HepG2 (cell line): ENCODE measurements around the gene MMP24OS. TPM values are rescaled to one million over a fixed set of nuclear protein-coding genes. Genes with fewer than 3 reads are reported as not detected.

Source experiments
- DR1 ChIP-seq: sonication (generic); formaldehyde crosslinking; IDR thresholded peaks from 2 replicates; pipeline ENCODE4 v1.8.0; 2021; ENCODE audit warnings: mild to moderate bottlenecking, missing genetic modification reagents, inconsistent platforms
- FOSL1 ChIP-seq: sonication (generic); formaldehyde crosslinking; IDR thresholded peaks from 2 replicates; pipeline ENCODE4 v1.9.0; 2021; ENCODE audit warnings: missing genetic modification reagents, borderline replicate concordance
- KLF11 ChIP-seq: IDR thresholded peaks from 2 replicates; pipeline ENCODE4 v1.6.1; 2016; ENCODE audit warnings: missing compliant biosample characterization
- ZFP41 ChIP-seq: sonication (generic); formaldehyde crosslinking; IDR thresholded peaks from 2 replicates; pipeline ENCODE4 v1.4.0; 2020; ENCODE audit warnings: mild to moderate bottlenecking, missing genetic modification reagents, borderline replicate concordance
- ZFYVE20 ChIP-seq: sonication (generic); formaldehyde crosslinking; IDR thresholded peaks from 2 replicates; pipeline ENCODE4 v1.8.0; 2023; ENCODE audit warnings: low read depth, mild to moderate bottlenecking, moderate library complexity, missing genetic modification reagents, borderline replicate concordance
- ZNF562 ChIP-seq: sonication (generic); formaldehyde crosslinking; IDR thresholded peaks from 2 replicates; pipeline ENCODE4 v1.8.0; 2022; ENCODE audit warnings: missing genetic modification reagents, borderline replicate concordance
- ZNF605 ChIP-seq: sonication (generic); formaldehyde crosslinking; IDR thresholded peaks from 2 replicates; pipeline ENCODE4 v1.8.0; 2022; ENCODE audit warnings: mild to moderate bottlenecking, missing genetic modification reagents
- ZNF670 ChIP-seq: sonication (generic); formaldehyde crosslinking; IDR thresholded peaks from 2 replicates; pipeline ENCODE4 v1.8.0; 2022; ENCODE audit warnings: mild to moderate bottlenecking, missing genetic modification reagents, borderline replicate concordance
- polyA plus RNA-seq, 8 experiments: library from polyadenylated mRNA; depleted of rRNA in 3 of 8; stranded (reverse) in 7 of 8; unstranded in 1 of 8; fragments of >200 nt; fragmentation: Illumina TruSeq in 4 of 8; extraction: Trizol in 4 of 8; gene quantifications; 2 replicates each; pipeline versions ENCODE4 v1.2.1 to v1.2.3, GENCODE V29; 2011 to 2016; ENCODE audit warnings: low read depth in 4 of 8, missing spikeins in 1 of 8, mixed read lengths in 1 of 8; ENCODE audit not compliant: insufficient read depth in 1 of 8
- total RNA-seq, 5 experiments: library from RNA; depleted of rRNA; stranded (reverse); fragments of >200 nt; fragmentation: Illumina TruSeq; extraction: Trizol; gene quantifications; 2 replicates each; pipeline ENCODE4 v1.2.3, GENCODE V29; 2016; ENCODE audit warnings: low read depth in 1 of 5
- TF ChIP-seq, protein P1 (sequence below): sonication (generic); formaldehyde crosslinking; IDR thresholded peaks from 2 replicates; pipeline ENCODE4 v1.4.0; 2020; ENCODE audit warnings: missing genetic modification reagents, borderline replicate concordance
- TF ChIP-seq, protein P2 (sequence below): sonication (generic); formaldehyde crosslinking; IDR thresholded peaks from 2 replicates; pipeline ENCODE4 v1.9.0; 2021; ENCODE audit warnings: missing genetic modification reagents, borderline replicate concordance
- TF ChIP-seq, protein P3 (sequence below): IDR thresholded peaks from 2 replicates; pipeline ENCODE4 v1.6.1; 2016; ENCODE audit warnings: missing compliant biosample characterization, missing genetic modification reagents, borderline replicate concordance
- TF ChIP-seq, protein P4 (sequence below): sonication (generic); formaldehyde crosslinking; IDR thresholded peaks from 2 replicates; pipeline ENCODE4 v1.4.0; 2020; ENCODE audit warnings: missing genetic modification reagents
- TF ChIP-seq, protein P5 (sequence below): sonication (generic); formaldehyde crosslinking; conservative IDR thresholded peaks from 2 replicates; pipeline ENCODE4 v1.8.0; 2022; ENCODE audit warnings: missing genetic modification reagents

MMP24OS gene
- total and polyA plus RNA-seq, 2 of the 13 experiments (the other 11 are each of a cell fraction or from before 2014, with no cell fraction given), result 6.0 to 8.5 TPM

DNA sequence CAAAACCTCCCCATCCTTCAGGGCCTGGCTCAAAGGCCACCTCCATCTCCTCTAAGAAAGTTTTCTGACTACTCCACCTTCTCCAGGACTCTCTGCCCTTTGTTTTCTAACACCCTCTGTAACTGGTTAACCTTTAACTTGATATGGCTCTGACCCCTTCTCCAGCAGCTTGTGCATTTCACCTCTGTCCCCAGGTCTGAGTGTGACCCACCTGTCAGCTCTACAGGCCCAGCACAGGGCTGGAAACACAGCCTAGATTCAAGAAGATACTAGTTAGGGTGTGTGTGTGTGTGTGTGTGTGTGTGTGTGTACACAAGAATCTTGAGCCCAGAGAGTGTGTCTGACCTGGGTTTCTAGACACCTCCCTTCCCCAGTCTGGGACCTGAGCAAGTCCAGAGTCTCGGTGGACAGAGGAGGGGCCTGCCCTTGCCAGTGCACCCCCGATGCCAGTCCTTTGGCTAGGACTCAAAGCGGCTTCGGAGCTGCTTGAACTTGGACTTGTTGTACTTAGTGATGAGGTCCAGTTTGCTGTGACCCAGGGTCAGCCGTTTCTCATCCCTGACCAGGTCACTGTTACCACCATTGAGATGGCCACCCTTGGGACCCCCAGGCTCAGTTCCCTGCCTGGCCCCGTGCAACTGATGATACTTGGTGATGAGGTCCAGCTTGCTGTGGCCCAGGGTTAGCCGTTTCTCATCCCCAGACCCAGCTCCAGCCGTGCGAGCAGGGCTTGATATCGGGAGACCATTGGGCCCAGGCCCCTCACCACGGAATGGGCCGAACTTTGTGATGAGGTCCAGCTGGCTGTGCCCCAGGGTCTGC, 8.4 kb upstream of the MMP24OS start (continued):
- TF ChIP-seq, protein P1, sequence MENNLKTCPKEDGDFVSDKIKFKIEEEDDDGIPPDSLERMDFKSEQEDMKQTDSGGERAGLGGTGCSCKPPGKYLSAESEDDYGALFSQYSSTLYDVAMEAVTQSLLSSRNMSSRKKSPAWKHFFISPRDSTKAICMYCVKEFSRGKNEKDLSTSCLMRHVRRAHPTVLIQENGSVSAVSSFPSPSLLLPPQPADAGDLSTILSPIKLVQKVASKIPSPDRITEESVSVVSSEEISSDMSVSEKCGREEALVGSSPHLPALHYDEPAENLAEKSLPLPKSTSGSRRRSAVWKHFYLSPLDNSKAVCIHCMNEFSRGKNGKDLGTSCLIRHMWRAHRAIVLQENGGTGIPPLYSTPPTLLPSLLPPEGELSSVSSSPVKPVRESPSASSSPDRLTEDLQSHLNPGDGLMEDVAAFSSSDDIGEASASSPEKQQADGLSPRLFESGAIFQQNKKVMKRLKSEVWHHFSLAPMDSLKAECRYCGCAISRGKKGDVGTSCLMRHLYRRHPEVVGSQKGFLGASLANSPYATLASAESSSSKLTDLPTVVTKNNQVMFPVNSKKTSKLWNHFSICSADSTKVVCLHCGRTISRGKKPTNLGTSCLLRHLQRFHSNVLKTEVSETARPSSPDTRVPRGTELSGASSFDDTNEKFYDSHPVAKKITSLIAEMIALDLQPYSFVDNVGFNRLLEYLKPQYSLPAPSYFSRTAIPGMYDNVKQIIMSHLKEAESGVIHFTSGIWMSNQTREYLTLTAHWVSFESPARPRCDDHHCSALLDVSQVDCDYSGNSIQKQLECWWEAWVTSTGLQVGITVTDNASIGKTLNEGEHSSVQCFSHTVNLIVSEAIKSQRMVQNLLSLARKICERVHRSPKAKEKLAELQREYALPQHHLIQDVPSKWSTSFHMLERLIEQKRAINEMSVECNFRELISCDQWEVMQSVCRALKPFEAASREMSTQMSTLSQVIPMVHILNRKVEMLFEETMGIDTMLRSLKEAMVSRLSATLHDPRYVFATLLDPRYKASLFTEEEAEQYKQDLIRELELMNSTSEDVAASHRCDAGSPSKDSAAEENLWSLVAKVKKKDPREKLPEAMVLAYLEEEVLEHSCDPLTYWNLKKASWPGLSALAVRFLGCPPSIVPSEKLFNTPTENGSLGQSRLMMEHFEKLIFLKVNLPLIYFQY, result peak; percentile 79; the same call in 1 of the 2 replicates
- TF ChIP-seq, protein P2, sequence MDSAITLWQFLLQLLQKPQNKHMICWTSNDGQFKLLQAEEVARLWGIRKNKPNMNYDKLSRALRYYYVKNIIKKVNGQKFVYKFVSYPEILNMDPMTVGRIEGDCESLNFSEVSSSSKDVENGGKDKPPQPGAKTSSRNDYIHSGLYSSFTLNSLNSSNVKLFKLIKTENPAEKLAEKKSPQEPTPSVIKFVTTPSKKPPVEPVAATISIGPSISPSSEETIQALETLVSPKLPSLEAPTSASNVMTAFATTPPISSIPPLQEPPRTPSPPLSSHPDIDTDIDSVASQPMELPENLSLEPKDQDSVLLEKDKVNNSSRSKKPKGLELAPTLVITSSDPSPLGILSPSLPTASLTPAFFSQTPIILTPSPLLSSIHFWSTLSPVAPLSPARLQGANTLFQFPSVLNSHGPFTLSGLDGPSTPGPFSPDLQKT (CRISPR knock-in tag), result no peak
- TF ChIP-seq, protein P3, sequence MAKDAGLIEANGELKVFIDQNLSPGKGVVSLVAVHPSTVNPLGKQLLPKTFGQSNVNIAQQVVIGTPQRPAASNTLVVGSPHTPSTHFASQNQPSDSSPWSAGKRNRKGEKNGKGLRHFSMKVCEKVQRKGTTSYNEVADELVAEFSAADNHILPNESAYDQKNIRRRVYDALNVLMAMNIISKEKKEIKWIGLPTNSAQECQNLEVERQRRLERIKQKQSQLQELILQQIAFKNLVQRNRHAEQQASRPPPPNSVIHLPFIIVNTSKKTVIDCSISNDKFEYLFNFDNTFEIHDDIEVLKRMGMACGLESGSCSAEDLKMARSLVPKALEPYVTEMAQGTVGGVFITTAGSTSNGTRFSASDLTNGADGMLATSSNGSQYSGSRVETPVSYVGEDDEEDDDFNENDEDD (CRISPR knock-in tag), result 0 out of 2 replicates have a peak, but pooled peaks have one; percentile 16
- TF ChIP-seq ZFP41 (no peak), ZNF605 (CRISPR knock-in tag) (peak; percentile 93), ZFYVE20 (0 out of 2 replicates have a peak, but pooled peaks have one; percentile 46), ZNF670 (no peak; the same call in 1 of the 2 replicates), DR1 (no peak), FOSL1 (CRISPR knock-in tag) (no peak), ZNF562 (no peak), KLF11 (CRISPR knock-in tag) (no peak)
- TF ChIP-seq, protein P4, sequence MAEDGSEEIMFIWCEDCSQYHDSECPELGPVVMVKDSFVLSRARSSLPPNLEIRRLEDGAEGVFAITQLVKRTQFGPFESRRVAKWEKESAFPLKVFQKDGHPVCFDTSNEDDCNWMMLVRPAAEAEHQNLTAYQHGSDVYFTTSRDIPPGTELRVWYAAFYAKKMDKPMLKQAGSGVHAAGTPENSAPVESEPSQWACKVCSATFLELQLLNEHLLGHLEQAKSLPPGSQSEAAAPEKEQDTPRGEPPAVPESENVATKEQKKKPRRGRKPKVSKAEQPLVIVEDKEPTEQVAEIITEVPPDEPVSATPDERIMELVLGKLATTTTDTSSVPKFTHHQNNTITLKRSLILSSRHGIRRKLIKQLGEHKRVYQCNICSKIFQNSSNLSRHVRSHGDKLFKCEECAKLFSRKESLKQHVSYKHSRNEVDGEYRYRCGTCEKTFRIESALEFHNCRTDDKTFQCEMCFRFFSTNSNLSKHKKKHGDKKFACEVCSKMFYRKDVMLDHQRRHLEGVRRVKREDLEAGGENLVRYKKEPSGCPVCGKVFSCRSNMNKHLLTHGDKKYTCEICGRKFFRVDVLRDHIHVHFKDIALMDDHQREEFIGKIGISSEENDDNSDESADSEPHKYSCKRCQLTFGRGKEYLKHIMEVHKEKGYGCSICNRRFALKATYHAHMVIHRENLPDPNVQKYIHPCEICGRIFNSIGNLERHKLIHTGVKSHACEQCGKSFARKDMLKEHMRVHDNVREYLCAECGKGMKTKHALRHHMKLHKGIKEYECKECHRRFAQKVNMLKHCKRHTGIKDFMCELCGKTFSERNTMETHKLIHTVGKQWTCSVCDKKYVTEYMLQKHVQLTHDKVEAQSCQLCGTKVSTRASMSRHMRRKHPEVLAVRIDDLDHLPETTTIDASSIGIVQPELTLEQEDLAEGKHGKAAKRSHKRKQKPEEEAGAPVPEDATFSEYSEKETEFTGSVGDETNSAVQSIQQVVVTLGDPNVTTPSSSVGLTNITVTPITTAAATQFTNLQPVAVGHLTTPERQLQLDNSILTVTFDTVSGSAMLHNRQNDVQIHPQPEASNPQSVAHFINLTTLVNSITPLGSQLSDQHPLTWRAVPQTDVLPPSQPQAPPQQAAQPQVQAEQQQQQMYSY (CRISPR knock-in tag), result 0 out of 2 replicates have a peak, but pooled peaks have one; percentile 14
- TF ChIP-seq, protein P5, sequence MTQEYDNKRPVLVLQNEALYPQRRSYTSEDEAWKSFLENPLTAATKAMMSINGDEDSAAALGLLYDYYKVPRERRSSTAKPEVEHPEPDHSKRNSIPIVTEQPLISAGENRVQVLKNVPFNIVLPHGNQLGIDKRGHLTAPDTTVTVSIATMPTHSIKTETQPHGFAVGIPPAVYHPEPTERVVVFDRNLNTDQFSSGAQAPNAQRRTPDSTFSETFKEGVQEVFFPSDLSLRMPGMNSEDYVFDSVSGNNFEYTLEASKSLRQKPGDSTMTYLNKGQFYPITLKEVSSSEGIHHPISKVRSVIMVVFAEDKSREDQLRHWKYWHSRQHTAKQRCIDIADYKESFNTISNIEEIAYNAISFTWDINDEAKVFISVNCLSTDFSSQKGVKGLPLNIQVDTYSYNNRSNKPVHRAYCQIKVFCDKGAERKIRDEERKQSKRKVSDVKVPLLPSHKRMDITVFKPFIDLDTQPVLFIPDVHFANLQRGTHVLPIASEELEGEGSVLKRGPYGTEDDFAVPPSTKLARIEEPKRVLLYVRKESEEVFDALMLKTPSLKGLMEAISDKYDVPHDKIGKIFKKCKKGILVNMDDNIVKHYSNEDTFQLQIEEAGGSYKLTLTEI (CRISPR knock-in tag), result no peak
